Measurements from ENCODE around the gene DIPK1B. TPM values are rescaled to one million over a fixed set of nuclear protein-coding genes. Genes with fewer than 3 reads are reported as not detected.

Gene DIPK1B
- total RNA-seq, 1 donor from 2014 or later, result 46.3 TPM

DNA sequence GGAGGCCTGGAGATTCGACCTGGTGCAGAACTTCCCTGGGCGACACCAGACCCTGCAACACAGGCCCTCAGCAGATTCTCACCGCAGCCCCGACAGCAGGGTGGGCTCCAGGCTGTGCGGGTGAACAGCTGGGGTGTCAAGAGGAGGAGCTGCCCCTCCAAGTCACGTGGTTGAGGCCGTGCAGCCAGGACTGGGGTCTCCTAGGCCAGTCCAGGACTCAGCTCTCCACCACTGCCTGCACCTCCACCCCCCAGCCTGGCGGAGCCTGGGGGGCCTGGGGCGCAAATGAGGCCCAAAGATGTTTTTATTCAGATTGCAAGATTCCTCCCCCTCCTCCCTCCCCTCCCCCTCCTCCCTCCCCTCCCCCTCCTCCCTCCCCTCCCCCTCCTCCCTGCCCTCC, 15.9 kb upstream of the DIPK1B start:
- Mint-ChIP-seq H3K9me3 (no peaks in the 10 kb centered on the region), H3K4me1 (peaks cover 23% of the 10 kb centered on the region), H3K36me3 (ENCODE audit: low read depth) (no peaks in the 10 kb centered on the region), H3K27ac (ENCODE audit: unreplicated experiment) (no peak overlapping the region), H3K4me3 (no peak overlapping the region), H3K27me3 (ENCODE audit: low read depth) (peaks cover 5% of the 10 kb centered on the region)
- no peak for DNase-seq (ENCODE audit: low read depth, low spot score)
- TF ChIP-seq, protein P1, sequence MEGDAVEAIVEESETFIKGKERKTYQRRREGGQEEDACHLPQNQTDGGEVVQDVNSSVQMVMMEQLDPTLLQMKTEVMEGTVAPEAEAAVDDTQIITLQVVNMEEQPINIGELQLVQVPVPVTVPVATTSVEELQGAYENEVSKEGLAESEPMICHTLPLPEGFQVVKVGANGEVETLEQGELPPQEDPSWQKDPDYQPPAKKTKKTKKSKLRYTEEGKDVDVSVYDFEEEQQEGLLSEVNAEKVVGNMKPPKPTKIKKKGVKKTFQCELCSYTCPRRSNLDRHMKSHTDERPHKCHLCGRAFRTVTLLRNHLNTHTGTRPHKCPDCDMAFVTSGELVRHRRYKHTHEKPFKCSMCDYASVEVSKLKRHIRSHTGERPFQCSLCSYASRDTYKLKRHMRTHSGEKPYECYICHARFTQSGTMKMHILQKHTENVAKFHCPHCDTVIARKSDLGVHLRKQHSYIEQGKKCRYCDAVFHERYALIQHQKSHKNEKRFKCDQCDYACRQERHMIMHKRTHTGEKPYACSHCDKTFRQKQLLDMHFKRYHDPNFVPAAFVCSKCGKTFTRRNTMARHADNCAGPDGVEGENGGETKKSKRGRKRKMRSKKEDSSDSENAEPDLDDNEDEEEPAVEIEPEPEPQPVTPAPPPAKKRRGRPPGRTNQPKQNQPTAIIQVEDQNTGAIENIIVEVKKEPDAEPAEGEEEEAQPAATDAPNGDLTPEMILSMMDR (conservative IDR thresholded peaks at IDR 0.05), result no peak

DNA sequence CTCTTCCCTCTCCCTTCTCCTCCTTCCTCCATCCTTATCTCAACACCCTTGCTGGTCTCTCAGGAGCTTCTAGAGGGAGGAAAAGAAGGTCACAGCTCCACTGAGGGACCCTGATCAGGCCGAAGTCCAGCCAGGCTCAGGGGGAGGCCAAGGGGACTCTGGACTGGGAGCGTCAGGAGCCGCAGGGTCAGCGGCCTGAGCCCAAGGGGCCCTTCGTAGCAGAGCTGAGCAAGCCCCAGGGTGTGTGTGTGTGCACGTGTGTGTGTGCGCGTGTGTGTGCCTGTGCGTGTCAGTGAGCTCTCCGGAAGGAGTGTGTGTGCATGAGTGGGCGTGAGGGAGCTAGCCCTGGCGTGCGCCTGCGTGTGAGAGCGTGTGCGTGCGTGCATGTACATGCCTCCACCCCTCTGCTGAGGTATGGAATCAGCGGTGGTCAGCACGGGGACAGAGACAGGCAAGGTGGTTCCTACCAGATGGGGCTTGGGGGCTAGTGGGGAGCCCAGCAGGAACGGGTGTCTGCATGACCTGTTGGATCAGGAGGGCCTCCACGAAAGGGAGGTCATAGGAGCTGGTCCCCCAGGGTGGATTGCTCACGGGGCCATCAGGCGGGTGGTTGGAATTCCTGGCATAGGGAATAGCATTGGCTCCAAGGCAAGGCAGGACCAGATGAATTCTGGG, 15.1 kb upstream of the DIPK1B start:
- Mint-ChIP-seq H3K9me3 (no peaks in the 10 kb centered on the region), H3K36me3 (ENCODE audit: low read depth) (no peaks in the 10 kb centered on the region), H3K27ac (ENCODE audit: unreplicated experiment) (peak overlapping the region; percentile 86), H3K27me3 (ENCODE audit: low read depth) (peaks cover 8% of the 10 kb centered on the region), H3K4me3 (peak overlapping the region; percentile 55), H3K4me1 (peaks cover 23% of the 10 kb centered on the region)
- TF ChIP-seq, protein P1 (conservative IDR thresholded peaks at IDR 0.05), result no peak
- no peak for DNase-seq (ENCODE audit: low read depth, low spot score)

GRCh38 chr9:136697821-136698526, 14.4 kb upstream of the DIPK1B start:
- TF ChIP-seq, protein P1 (conservative IDR thresholded peaks at IDR 0.05), result no peak
- Mint-ChIP-seq H3K27ac (ENCODE audit: unreplicated experiment) (no peak overlapping the region), H3K4me3 (no peak overlapping the region), H3K4me1 (peaks cover 21% of the 10 kb centered on the region), H3K27me3 (ENCODE audit: low read depth) (peaks cover 7% of the 10 kb centered on the region), H3K36me3 (ENCODE audit: low read depth) (no peaks in the 10 kb centered on the region), H3K9me3 (no peaks in the 10 kb centered on the region)
- DNase-seq (ENCODE audit: low read depth, low spot score), result no peak

- H3K27ac Mint-ChIP-seq (ENCODE audit: unreplicated experiment), result no peak overlapping the region
- H3K4me3 Mint-ChIP-seq, result no peak overlapping the region
- DNase-seq (ENCODE audit: low read depth, low spot score), result no peak
- H3K27me3 Mint-ChIP-seq (ENCODE audit: low read depth), result peaks cover 5% of the 10 kb centered on the region
- TF ChIP-seq, protein P1 (conservative IDR thresholded peaks at IDR 0.05), result no peak
- H3K36me3 Mint-ChIP-seq (ENCODE audit: low read depth), result no peaks in the 10 kb centered on the region
- H3K4me1 Mint-ChIP-seq, result peaks cover 16% of the 10 kb centered on the region
- H3K9me3 Mint-ChIP-seq, result no peaks in the 10 kb centered on the region
Measured at GRCh38 chr9:136698635-136699246, 13.6 kb upstream of the DIPK1B start.

- TF ChIP-seq, protein P1 (conservative IDR thresholded peaks at IDR 0.05), result no peak
- peaks cover 5% of the 10 kb centered on the region for H3K27me3 Mint-ChIP-seq (ENCODE audit: low read depth)
- no peaks in the 10 kb centered on the region for H3K36me3 Mint-ChIP-seq (ENCODE audit: low read depth)
- H3K9me3 Mint-ChIP-seq, result no peaks in the 10 kb centered on the region
- no peak for DNase-seq (ENCODE audit: low read depth, low spot score)
- H3K4me3 Mint-ChIP-seq, result no peak overlapping the region
- H3K27ac Mint-ChIP-seq (ENCODE audit: unreplicated experiment), result no peak overlapping the region
- H3K4me1 Mint-ChIP-seq, result peaks cover 16% of the 10 kb centered on the region
Measured at GRCh38 chr9:136700304-136700703, 12.1 kb upstream of the DIPK1B start.

Data from neural crest cell (in vitro differentiated cells).